Body of pancreas (tissue), 4 donors: ENCODE data around the gene GPRIN1. TPM values are rescaled to one million over a fixed set of nuclear protein-coding genes. Genes with fewer than 3 reads are reported as not detected.

Experiments used
- ATAC-seq: fragments of 150-250 bp; one replicate; pipeline ENCODE4 v1.9.1; 2016
- DNase-seq, 4 donors: peaks; one replicate each; pipeline ENCODE4 v3.0.0-alpha.2; 2019
- H3K27ac ChIP-seq, 4 donors: fragments of 200-600 bp; sonication (generic); 1 replicate in 3 of 4; 2 replicates in 1 of 4; pipeline versions ENCODE4 v1.5.1 to v1.6.1; 2016 to 2019; ENCODE audit warnings: mild to moderate bottlenecking in 1 of 4, mixed read lengths in 1 of 4, moderate library complexity in 1 of 4
- H3K27me3 ChIP-seq, 2 donors: fragments of 200-600 bp; sonication (generic); one replicate each; pipeline ENCODE4 v1.6.0; 2016; ENCODE audit warnings: mild to moderate bottlenecking in 1 of 2
- H3K36me3 ChIP-seq, 2 donors: fragments of 200-600 bp; sonication (generic); replicated peaks in 1 of 2; 2 replicates each; pipeline ENCODE4 v1.5.1; 2016; ENCODE audit warnings: low read depth in 2 of 2; ENCODE audit not compliant: insufficient read depth in 1 of 2
- H3K4me1 ChIP-seq: fragments of 200-600 bp; sonication (generic); one replicate; pipeline ENCODE4 v1.6.0; 2016
- H3K4me3 ChIP-seq, 2 donors: fragments of 200-600 bp; sonication (generic); 1 replicate in 1 of 2; 2 replicates in 1 of 2; pipeline ENCODE4 v1.5.1; 2016 to 2019
- H3K9me3 ChIP-seq, 3 donors: fragments of 200-600 bp; sonication (generic); 1 replicate in 2 of 3; 2 replicates in 1 of 3; pipeline ENCODE4 v1.5.1; 2016
- POLR2A ChIP-seq, 3 donors: fragments of 450-650 bp; IDR thresholded peaks; one replicate each; pipeline ENCODE4 v1.6.1; 2016; ENCODE audit warnings: antibody characterized with exemption in 3 of 3, mild to moderate bottlenecking in 2 of 3
- WGBS, 2 donors: methylation state at CpG; one replicate each; pipeline ENCODE4 v1.1.5; 2017; 5-methylcytosine and 5-hydroxymethylcytosine counted together
- intact Hi-C: fragments of 100-400 bp; cut with DNase I; formaldehyde crosslinking; loops from one replicate; pipeline ENCODE4 v1.15.1; 2023
- microRNA-seq, 2 donors: library from miRNA; unstranded; fragments of <30 nt; microRNA quantifications; one replicate each; pipeline ENCODE4, GENCODE V29; 2016; ENCODE audit warnings: borderline number of aligned reads in 2 of 2, borderline replicate concordance in 2 of 2
- small RNA-seq: library from RNA; depleted of rRNA; stranded (forward); fragments of <200 nt; gene quantifications from one replicate; pipeline ENCODE3, GENCODE V24; 2016
- total RNA-seq, 2 donors: library from RNA; depleted of rRNA; stranded (reverse); fragments of >200 nt; gene quantifications; one replicate each; pipeline ENCODE4 v1.1.0, GENCODE V29; 2016
- TF ChIP-seq, protein P1 (sequence below), 7 experiments: fragments of 450-650 bp in 4 of 7; fragments of 200-600 bp in 3 of 7; sonication (generic) in 3 of 7; IDR thresholded peaks; one replicate each; pipeline ENCODE4 v1.5.1; 2016 to 2019; ENCODE audit warnings: antibody characterized with exemption in 7 of 7

The GPRIN1 gene
- total RNA-seq, 2 donors from 2014 or later, result 0.26 to 1.3 TPM

DNA sequence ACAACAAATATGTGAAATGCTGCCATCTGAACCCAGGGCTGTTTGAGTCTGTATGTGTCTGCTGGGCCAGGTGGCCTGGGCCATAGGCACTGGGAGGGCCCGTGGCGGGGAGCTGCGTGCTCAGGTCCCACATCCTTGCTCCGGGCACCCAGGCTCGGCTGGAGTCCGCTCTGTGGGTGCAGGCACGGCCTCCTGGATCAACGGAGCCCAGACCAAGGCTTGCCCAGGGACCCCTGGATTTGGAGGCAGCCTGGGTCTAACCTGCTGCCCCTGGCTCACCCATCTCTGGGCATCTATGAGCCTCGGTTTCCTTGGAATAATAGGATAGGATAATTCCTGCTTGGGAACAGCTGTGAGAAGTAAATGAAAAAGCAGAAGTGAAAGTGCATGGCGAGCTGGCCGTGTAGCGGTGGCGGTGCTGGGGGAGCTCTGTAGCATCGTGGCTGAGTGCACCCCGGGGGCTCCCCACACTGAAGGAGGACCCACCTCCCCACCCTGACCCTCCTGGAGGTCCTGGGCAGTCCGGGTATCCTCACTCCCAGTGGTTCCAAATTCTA, 59.6 kb downstream of the GPRIN1 start:
- Histone ChIP-seq H3K36me3 (no peaks in the 10 kb centered on the region), H3K27me3 (no peaks in the 10 kb centered on the region), H3K27ac (no peak overlapping the region), H3K9me3 (no peaks in the 10 kb centered on the region), H3K4me1 (no peaks in the 10 kb centered on the region), H3K4me3 (no peak overlapping the region)
- DNase-seq (no peak), ATAC-seq (no peak)
- intact Hi-C loops, result no loop called here
- TF ChIP-seq POLR2A (IDR thresholded peaks at IDR 0.05), result no peak
- TF ChIP-seq, protein P1, sequence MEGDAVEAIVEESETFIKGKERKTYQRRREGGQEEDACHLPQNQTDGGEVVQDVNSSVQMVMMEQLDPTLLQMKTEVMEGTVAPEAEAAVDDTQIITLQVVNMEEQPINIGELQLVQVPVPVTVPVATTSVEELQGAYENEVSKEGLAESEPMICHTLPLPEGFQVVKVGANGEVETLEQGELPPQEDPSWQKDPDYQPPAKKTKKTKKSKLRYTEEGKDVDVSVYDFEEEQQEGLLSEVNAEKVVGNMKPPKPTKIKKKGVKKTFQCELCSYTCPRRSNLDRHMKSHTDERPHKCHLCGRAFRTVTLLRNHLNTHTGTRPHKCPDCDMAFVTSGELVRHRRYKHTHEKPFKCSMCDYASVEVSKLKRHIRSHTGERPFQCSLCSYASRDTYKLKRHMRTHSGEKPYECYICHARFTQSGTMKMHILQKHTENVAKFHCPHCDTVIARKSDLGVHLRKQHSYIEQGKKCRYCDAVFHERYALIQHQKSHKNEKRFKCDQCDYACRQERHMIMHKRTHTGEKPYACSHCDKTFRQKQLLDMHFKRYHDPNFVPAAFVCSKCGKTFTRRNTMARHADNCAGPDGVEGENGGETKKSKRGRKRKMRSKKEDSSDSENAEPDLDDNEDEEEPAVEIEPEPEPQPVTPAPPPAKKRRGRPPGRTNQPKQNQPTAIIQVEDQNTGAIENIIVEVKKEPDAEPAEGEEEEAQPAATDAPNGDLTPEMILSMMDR (IDR thresholded peaks at IDR 0.05), result no peak
- 67 to 71% methylated on average over 16 of the region's 16 CpGs for WGBS, 2 donors

GRCh38 chr5:176549871-176550270, 60.1 kb downstream of the GPRIN1 start:
- Histone ChIP-seq H3K36me3 (no peaks in the 10 kb centered on the region), H3K27me3 (no peaks in the 10 kb centered on the region), H3K9me3 (no peaks in the 10 kb centered on the region), H3K27ac (no peak overlapping the region), H3K4me3 (no peak overlapping the region), H3K4me1 (no peaks in the 10 kb centered on the region)
- no peak for ATAC-seq
- TF ChIP-seq, protein P1 (IDR thresholded peaks at IDR 0.05), result no peak
- TF ChIP-seq POLR2A (IDR thresholded peaks at IDR 0.05), result no peak
- intact Hi-C loops, result no loop called here
- DNase-seq, result no peak
- 67 to 93% methylated on average over 5 to 7 of the region's 7 CpGs for WGBS, 2 donors

- peaks cover 2% of the 10 kb centered on the region for H3K4me1 ChIP-seq
- intact Hi-C loops, result no loop called here
- no peak for ATAC-seq
- DNase-seq, result no peak
- H3K4me3 ChIP-seq, result no peak within 1 kb of the TSS
- H3K27ac ChIP-seq, result no peak within 1 kb of the TSS
- H3K27me3 ChIP-seq, result no peaks in the 10 kb centered on the region
- TF ChIP-seq POLR2A (IDR thresholded peaks at IDR 0.05), result no peak
- TF ChIP-seq, protein P1 (IDR thresholded peaks at IDR 0.05), result no peak
- 57 to 60% methylated on average over 6 to 18 of the region's 18 CpGs for whole genome bisulfite sequencing, 2 donors
- no peaks in the 10 kb centered on the region for H3K36me3 ChIP-seq
- no peaks in the 10 kb centered on the region for H3K9me3 ChIP-seq
Observed at GRCh38 chr5:176548967-176549444, 61.0 kb downstream of the GPRIN1 start, which contains the start of gene CDHR2. TSS of gene CDHR2 (plus strand) at chr5:176549342. CDS start at chr5:176565353, 16,011 bp downstream.

DNA sequence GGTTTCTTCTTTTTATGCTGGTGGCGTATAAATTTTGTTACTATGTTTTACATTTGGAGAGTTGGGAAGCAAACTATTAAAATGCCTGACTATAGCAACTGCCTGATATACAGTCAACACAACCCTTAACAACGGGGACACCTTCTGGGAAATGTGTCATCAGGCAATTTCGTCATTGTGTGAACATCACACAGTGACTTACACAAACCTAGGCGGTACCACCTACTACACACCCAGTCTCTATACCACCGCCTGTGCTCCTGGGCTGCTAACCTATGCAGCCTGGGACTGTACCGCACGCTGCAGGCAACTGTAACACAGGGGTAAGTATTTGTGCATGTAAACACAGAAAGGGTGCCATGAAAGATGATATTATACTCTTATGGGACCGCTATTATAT, 62.2 kb downstream of the GPRIN1 start:
- intact Hi-C loops, result no loop called here
- 64 to 70% methylated on average over 8 of the region's 8 CpGs for WGBS, 2 donors
- H3K4me1 ChIP-seq, result peaks cover 8% of the 10 kb centered on the region
- TF ChIP-seq, protein P1 (IDR thresholded peaks at IDR 0.05), result no peak
- no peak for TF ChIP-seq POLR2A (IDR thresholded peaks at IDR 0.05)
- no peak overlapping the region for H3K4me3 ChIP-seq
- DNase-seq (no peak), ATAC-seq (no peak)
- H3K27me3 ChIP-seq, result no peaks in the 10 kb centered on the region
- H3K36me3 ChIP-seq, result no peaks in the 10 kb centered on the region
- H3K9me3 ChIP-seq, result no peaks in the 10 kb centered on the region
- H3K27ac ChIP-seq, result no peak overlapping the region

Small RNA genes lying within 50 kb of the gene (microRNA-seq; reads per million reads assigned to microRNA genes)
- gene MIR4281, result 0 reads per million in 2 donors

Small RNA genes lying within 50 kb of the gene (small RNA-seq; reads per million reads assigned to genes)
- gene MIR4281, result not detected
- gene RF00019, result not detected
- not detected for gene RN7SL684P

Other genes starting within 250 kb of the GPRIN1 start
- gene KIAA1191, start 248.4 kb downstream of the GPRIN1 start, total RNA-seq, result 100 to 1,000 TPM in 1 of 2 donors, 10 to 100 TPM in 1; 56.0 to 110 TPM
- gene ARL10, start 244.7 kb downstream of the GPRIN1 start, total RNA-seq, result 1 to 10 TPM; 2.9 to 3.3 TPM
- gene NOP16, start 221.6 kb downstream of the GPRIN1 start, total RNA-seq, result 10 to 100 TPM; 19.2 to 32.0 TPM
- 10 to 100 TPM; 20.1 to 44.1 TPM for gene HIGD2A, start 221.4 kb downstream of the GPRIN1 start, total RNA-seq
- 10 to 100 TPM; 39.6 to 57.3 TPM for gene CLTB, start 193.6 kb downstream of the GPRIN1 start, total RNA-seq
- gene FAF2, start 161.8 kb downstream of the GPRIN1 start, total RNA-seq, result 10 to 100 TPM; 15.8 to 44.2 TPM
- gene RNF44, start 72.8 kb downstream of the GPRIN1 start, total RNA-seq, result 10 to 100 TPM; 10.9 to 38.6 TPM
- 1 to 10 TPM in 1 of 2 donors, not detected in 1; 1.3 TPM for gene CDHR2, start 60.8 kb downstream of the GPRIN1 start, total RNA-seq
- not detected for gene SNCB, start 20.4 kb upstream of the GPRIN1 start, total RNA-seq
- 10 to 100 TPM in 1 of 2 donors, under 1 TPM in 1; 0.26 to 11.5 TPM for gene EIF4E1B, start 20.5 kb upstream of the GPRIN1 start, total RNA-seq
- gene TSPAN17, start 37.3 kb upstream of the GPRIN1 start, total RNA-seq, result 10 to 100 TPM; 24.1 to 37.6 TPM
- under 1 TPM; 0.52 to 0.66 TPM for gene UNC5A, start 200.4 kb upstream of the GPRIN1 start, total RNA-seq